Left hindlimb (tissue), 1 donor: ENCODE data around the gene LNP1.

Source experiments
- DNase-seq: peaks from one replicate; pipeline ENCODE4 v3.0.0-alpha.2; 2018

Gene LNP1

DNA sequence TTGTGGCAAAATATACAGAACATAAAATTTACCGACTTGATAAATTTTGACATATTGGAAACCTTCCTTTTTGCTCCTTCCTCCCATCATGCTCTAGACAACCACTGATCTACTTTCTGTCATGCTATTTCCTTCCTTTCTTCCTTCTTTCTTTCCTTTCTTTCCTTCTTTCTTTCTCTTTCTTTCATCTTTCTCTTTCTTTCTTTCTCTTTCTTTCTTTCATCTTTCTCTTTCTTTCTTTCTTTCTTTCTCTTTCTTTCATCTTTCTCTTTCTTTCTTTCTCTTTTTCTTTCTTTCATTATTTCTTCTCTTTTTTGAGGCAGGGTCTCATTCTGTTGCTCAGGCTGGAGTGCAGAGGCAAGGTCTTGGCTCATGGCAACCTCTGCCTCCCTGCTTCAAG lies 82.2 kb downstream of the LNP1 start:
- no peak for DNase-seq

DNA sequence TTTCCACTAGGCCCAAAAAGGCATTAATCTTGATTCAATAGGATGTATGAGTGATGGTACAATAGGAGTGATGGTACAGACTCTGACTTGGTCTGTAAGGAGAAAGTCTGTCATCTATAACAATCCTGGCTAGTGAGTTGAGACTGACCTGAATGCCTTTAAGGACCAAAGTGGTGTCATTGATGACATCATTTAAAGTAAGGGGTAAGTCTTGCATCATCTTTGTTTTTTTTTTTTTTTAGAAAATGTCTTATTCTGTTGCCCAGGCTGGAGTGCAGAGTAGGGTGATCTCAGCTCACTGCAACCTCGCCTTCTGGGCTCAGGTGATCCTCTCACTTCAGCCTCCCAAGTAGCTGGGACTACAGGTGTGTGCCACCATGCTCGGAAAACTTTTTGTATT lies 85.5 kb downstream of the LNP1 start:
- no peak for DNase-seq

GRCh38 chr3:100489118-100489517 lies 87.8 kb downstream of the LNP1 start:
- DNase-seq: no peak

DNA sequence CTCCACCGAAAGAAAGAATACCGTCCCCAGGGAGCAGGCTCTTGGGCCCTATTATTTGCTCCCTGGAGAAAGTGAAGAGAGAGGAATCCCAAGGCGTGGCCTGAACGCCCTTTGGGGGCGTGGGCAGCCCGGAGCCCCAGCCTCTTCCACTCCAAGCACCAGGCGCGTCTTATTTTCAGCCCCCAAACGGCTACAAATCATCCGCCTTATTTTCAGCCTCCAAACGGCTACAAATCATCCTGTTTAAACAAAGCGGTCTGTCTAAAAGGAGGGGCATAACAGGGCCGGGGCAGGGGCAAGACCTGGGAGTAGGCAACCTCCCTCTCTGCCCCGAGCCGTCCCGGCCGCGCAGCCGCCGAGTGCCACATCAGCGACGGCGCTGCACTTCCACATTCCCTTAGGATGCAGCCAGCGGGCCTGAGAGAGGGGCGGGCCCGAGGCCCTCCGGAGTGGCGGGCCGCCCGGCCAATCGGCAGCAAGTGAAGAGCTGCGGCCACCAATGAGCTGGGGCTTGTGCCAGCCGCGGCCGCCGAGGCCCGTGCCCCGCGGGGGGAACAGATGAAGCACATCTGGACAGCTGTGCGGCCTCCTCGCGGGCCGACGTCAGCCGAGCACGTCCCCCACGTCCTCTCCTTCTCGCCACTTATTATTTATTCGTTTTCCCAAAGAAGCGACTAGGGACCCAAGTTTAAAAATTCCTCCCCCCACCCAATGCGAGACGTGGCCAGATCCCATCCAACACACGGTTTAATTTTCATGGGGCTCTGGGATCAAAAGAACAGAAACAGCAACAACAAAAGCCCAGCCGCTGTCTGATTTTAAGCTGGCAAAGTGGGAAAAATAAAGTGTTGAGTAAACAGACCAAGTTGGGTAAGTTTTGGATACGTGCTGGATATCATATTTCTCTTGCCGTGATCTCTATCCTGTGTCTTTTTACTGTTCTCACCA lies 91.0 kb downstream of the LNP1 start, which contains the start of gene TMEM45A:
Gene TMEM45A (plus strand): TSS at position 561 of the 948 bp plus-strand sequence. CDS start 62,593 bp downstream, outside the sequence.
- DNase-seq: peak; percentile 97

DNA sequence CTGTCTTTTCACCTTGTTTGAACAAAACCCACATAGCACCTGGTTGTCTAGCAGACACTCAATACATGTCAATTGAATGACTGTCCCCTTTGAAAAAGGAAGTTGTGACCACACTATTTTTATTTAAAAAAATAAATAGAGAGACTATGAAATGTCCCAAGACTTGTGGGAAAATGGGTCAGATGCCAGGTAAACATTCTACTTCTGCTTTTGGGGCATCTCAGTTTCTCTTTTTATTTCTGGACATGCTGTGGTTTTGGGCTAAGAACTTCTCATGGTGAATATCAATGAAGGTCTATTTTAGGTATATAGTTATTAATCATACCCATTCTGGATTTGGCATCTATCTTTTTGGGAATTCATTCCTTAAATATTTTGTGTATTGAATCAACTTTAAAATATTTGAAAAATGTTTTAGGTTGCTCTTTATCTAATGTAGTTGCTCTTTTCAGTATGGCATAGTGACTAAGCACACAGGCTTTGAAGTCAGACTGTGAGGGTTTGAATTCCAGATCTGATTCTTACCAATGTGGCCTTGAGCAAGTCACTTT lies 95.4 kb downstream of the LNP1 start:
- DNase-seq: no peak

GRCh38 chr3:100499651-100500050 lies 98.3 kb downstream of the LNP1 start:
- DNase-seq: no peak

DNA sequence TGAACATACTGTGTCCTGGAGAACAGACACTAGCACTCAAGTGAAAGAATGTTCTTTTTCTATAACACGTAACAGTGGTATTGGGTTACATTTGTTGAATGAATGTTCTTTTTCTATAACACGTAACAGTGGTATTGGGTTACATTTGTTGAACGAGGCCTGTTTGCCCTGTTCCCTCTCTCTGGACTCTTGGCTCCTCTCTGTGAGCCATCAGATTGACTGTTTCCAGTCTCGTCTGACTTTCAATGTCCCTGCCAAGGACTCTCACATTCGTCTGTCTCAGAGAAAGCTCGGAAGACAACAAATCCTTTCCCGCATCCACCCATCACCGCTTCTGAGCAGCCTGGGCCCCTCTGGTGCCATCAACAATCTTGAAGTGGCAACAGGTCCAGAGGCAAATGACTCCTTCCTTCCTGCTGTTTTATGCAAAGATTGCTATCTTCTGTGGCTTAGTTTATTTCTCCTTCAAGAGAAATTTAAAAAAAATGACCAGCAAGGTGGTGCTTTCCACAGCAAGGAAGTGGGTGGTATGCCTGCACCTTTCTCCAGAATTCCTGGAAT lies 99.1 kb downstream of the LNP1 start:
- DNase-seq: no peak

- DNase-seq: no peak
These were observed 102.1 kb downstream of the LNP1 start for GRCh38 chr3:100503448-100503847.
